Neural progenitor cell (in vitro differentiated cells): ENCODE measurements around the gene KBTBD8. TPM values are rescaled to one million over a fixed set of nuclear protein-coding genes. Genes with fewer than 3 reads are reported as not detected.

Source experiments
- DNase-seq: peaks from one replicate; pipeline ENCODE4 v3.0.0-alpha.2; 2016; ENCODE audit warnings: low spot score
- H2AFZ ChIP-seq: fragments of 200-600 bp; sonication (generic); replicated peaks from 2 replicates; pipeline ENCODE4 v1.6.1; 2016; ENCODE audit warnings: antibody characterized with exemption
- H3F3A ChIP-seq: fragments of 200-600 bp; sonication (generic); 2 replicates; pipeline ENCODE4 v1.6.1; 2016; ENCODE audit warnings: antibody characterized with exemption, low read depth
- H3K27ac ChIP-seq: fragments of 200-600 bp; sonication (generic); 2 replicates; pipeline ENCODE4 v1.5.1; 2016; ENCODE audit warnings: mild to moderate bottlenecking
- H3K27me3 ChIP-seq: fragments of 200-600 bp; sonication (generic); 2 replicates; pipeline ENCODE4 v1.6.1; 2016; ENCODE audit warnings: mild to moderate bottlenecking, moderate library complexity
- H3K36me3 ChIP-seq: fragments of 200-600 bp; sonication (generic); 2 replicates; pipeline ENCODE4 v1.5.1; 2016
- H3K4me1 ChIP-seq: fragments of 200-600 bp; sonication (generic); 2 replicates; pipeline ENCODE4 v1.6.1; 2016; ENCODE audit warnings: mixed run types
- H3K4me2 ChIP-seq: fragments of 200-600 bp; sonication (generic); 2 replicates; pipeline ENCODE4 v1.6.1; 2016
- H3K4me3 ChIP-seq: fragments of 200-600 bp; sonication (generic); 2 replicates; pipeline ENCODE4 v1.5.1; 2016
- H3K79me2 ChIP-seq: fragments of 200-600 bp; sonication (generic); 2 replicates; pipeline ENCODE4 v1.6.1; 2016; ENCODE audit warnings: low read depth
- H3K9ac ChIP-seq: fragments of 200-600 bp; sonication (generic); 2 replicates; pipeline ENCODE4 v1.6.1; 2016
- H3K9me3 ChIP-seq: fragments of 200-600 bp; sonication (generic); 2 replicates; pipeline ENCODE4 v1.5.1; 2016; ENCODE audit warnings: low read depth
- H4K20me1 ChIP-seq: fragments of 200-600 bp; sonication (generic); 2 replicates; pipeline ENCODE4 v1.6.1; 2016; ENCODE audit warnings: low read depth
- H3K27ac Mint-ChIP-seq: 3 replicates; pipeline ENCODE4 v1.8.0; 2021; ENCODE audit warnings: mixed read lengths
- H3K27me3 Mint-ChIP-seq: 2 replicates; pipeline ENCODE4 v1.8.0; 2022; ENCODE audit warnings: low read depth, mild to moderate bottlenecking, inconsistent platforms, moderate library complexity, mixed read lengths; ENCODE audit not compliant: insufficient read depth
- H3K36me3 Mint-ChIP-seq: 3 replicates; pipeline ENCODE4 v1.8.0; 2021; ENCODE audit warnings: mixed read lengths
- H3K4me1 Mint-ChIP-seq: 3 replicates; pipeline ENCODE4 v1.8.0; 2021; ENCODE audit warnings: mixed read lengths
- H3K4me3 Mint-ChIP-seq: 3 replicates; pipeline ENCODE4 v1.8.0; 2021; ENCODE audit warnings: mild to moderate bottlenecking, moderate library complexity, mixed read lengths
- H3K9me3 Mint-ChIP-seq: 3 replicates; pipeline ENCODE4 v1.8.0; 2020; ENCODE audit warnings: mixed read lengths
- CTCF ChIP-seq: fragments of 200-600 bp; sonication (generic); IDR thresholded peaks from 2 replicates; pipeline ENCODE4 v1.5.1; 2017; ENCODE audit warnings: antibody characterized with exemption, mild to moderate bottlenecking
- EZH2 ChIP-seq: fragments of 200-600 bp; sonication (generic); IDR thresholded peaks from 2 replicates; pipeline ENCODE4 v1.6.1; 2017; ENCODE audit warnings: antibody characterized with exemption, mild to moderate bottlenecking, moderate library complexity
- EZH2phosphoT487 ChIP-seq: fragments of 200-600 bp; sonication (generic); IDR thresholded peaks from 2 replicates; pipeline ENCODE4 v1.6.1; 2017; ENCODE audit warnings: antibody characterized with exemption
- total RNA-seq: library from RNA; depleted of rRNA; stranded (reverse); fragments of >200 nt; gene quantifications from 2 replicates; pipeline ENCODE4 v1.2.3, GENCODE V29; 2015; ENCODE audit warnings: low replicate concordance

Gene KBTBD8
- total RNA-seq, 1 donor from 2014 or later, result 8.3 TPM

GRCh38 chr3:66971891-66972551 lies 26.1 kb upstream of the KBTBD8 start:
- Mint-ChIP-seq H3K36me3 (no peaks in the 10 kb centered on the region), H3K4me1 (peaks cover 21% of the 10 kb centered on the region), H3K4me3 (no peak overlapping the region), H3K9me3 (peaks cover 5% of the 10 kb centered on the region), H3K27ac (no peak overlapping the region), H3K27me3 (peaks cover 5% of the 10 kb centered on the region)
- DNase-seq, result peak; percentile 90
- Histone ChIP-seq H3F3A (peaks cover 12% of the 10 kb centered on the region), H3K4me3 (peak overlapping the region; percentile 7), H3K79me2 (no peaks in the 10 kb centered on the region), H3K9ac (no peak overlapping the region), H4K20me1 (no peaks in the 10 kb centered on the region), H3K27ac (no peak overlapping the region), H3K27me3 (peaks cover 4% of the 10 kb centered on the region), H3K9me3 (no peaks in the 10 kb centered on the region), H3K36me3 (no peaks in the 10 kb centered on the region), H3K4me1 (peaks cover 8% of the 10 kb centered on the region), H3K4me2 (peak overlapping the region; percentile 67), H2AFZ (peak overlapping the region; percentile 66)
- TF ChIP-seq EZH2phosphoT487 (no peak), CTCF (peak; percentile 83)

GRCh38 chr3:66980791-66981190 lies 17.3 kb upstream of the KBTBD8 start:
- Histone ChIP-seq H3K4me1 (peaks cover 6% of the 10 kb centered on the region), H3K9ac (no peak overlapping the region), H4K20me1 (no peaks in the 10 kb centered on the region), H3K4me2 (no peak overlapping the region), H3K4me3 (no peak overlapping the region), H3K27ac (no peak overlapping the region), H2AFZ (no peak overlapping the region), H3K27me3 (no peaks in the 10 kb centered on the region), H3K79me2 (no peaks in the 10 kb centered on the region), H3K36me3 (no peaks in the 10 kb centered on the region), H3K9me3 (no peaks in the 10 kb centered on the region), H3F3A (no peaks in the 10 kb centered on the region)
- Mint-ChIP-seq H3K27ac (no peak overlapping the region), H3K4me1 (peaks cover 12% of the 10 kb centered on the region), H3K9me3 (no peaks in the 10 kb centered on the region), H3K4me3 (no peak overlapping the region), H3K36me3 (no peaks in the 10 kb centered on the region), H3K27me3 (peaks cover 2% of the 10 kb centered on the region)
- TF ChIP-seq EZH2phosphoT487 (no peak), CTCF (no peak), EZH2 (no peak)
- DNase-seq, result no peak

GRCh38 chr3:66983101-66983500 lies 15.0 kb upstream of the KBTBD8 start:
- no peaks in the 10 kb centered on the region for H3K36me3 ChIP-seq
- peaks cover 3% of the 10 kb centered on the region for H3K9me3 Mint-ChIP-seq
- no peaks in the 10 kb centered on the region for H3K27me3 ChIP-seq
- H3K4me3 Mint-ChIP-seq, result no peak overlapping the region
- TF ChIP-seq EZH2phosphoT487 (no peak), CTCF (peak; percentile 37), EZH2 (no peak)
- no peaks in the 10 kb centered on the region for H3K9me3 ChIP-seq
- H3K4me1 Mint-ChIP-seq, result peaks cover 12% of the 10 kb centered on the region
- no peaks in the 10 kb centered on the region for H3K79me2 ChIP-seq
- no peaks in the 10 kb centered on the region for H3K36me3 Mint-ChIP-seq
- no peak overlapping the region for H3K9ac ChIP-seq
- H3K4me1 ChIP-seq, result peaks cover 6% of the 10 kb centered on the region
- no peak overlapping the region for H3K27ac ChIP-seq
- no peak overlapping the region for H2AFZ ChIP-seq
- H3F3A ChIP-seq, result peaks cover 6% of the 10 kb centered on the region
- no peaks in the 10 kb centered on the region for H4K20me1 ChIP-seq
- no peak overlapping the region for H3K4me3 ChIP-seq
- H3K4me2 ChIP-seq, result no peak overlapping the region
- H3K27ac Mint-ChIP-seq, result no peak overlapping the region
- peaks cover 3% of the 10 kb centered on the region for H3K27me3 Mint-ChIP-seq
- DNase-seq, result peak; percentile 12
